NCI-H2107 (cell line): ENCODE data around the gene FCAR.
"Not testable (repeated sequence)": the region's sequence is repeated elsewhere in the genome, so short reads cannot be mapped to it uniquely, and the experiment has no call there.

Source experiments
- DNase-seq: peaks from one replicate; lab custom pipeline; 2025; lab: John Stamatoyannopoulos, UW

Gene FCAR

DNA sequence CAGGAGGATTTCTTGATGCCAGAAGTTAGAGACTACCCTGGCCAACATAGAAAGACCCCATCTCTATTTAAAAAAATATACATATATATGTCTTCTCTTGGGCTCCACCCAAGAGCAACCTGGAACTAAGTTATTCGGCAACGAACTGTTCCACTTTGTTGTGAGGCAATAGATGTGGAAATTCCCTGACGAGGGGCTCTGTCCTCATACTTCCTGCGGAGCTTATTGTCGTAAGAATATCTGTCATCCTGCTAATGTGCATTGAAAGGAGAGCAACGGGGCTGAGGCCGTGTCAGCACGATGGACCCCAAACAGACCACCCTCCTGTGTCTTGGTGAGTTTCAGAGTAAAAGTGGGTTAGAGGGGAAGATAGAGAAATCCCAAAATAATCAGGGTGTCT lies at the start of gene FCAR:
Gene FCAR, plus strand, starts transcription at position 246 of the 400 bp plus-strand sequence. Its CDS starts 55 bp downstream, at position 301.
- no peak for DNase-seq

DNA sequence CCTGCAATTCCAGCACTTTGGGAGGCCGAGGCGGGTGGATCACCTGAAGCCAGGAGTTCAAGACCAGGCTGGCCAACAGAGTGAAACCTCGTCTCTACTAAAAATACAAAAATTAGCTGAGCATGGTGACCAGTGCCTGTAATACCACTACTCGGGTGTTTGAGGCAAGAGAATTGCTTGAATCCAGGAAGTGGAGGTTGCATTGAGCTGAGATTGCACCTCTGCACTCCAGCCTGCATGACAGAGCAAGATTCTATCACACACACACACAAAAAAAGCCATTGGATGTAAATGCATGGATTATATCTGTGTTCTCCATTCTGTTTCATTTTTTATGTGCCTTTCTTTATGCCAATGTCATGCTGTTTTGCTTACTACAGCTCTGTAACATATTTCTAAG lies 49.6 kb upstream of the FCAR start:
- DNase-seq, result not testable (repeated sequence)

DNA sequence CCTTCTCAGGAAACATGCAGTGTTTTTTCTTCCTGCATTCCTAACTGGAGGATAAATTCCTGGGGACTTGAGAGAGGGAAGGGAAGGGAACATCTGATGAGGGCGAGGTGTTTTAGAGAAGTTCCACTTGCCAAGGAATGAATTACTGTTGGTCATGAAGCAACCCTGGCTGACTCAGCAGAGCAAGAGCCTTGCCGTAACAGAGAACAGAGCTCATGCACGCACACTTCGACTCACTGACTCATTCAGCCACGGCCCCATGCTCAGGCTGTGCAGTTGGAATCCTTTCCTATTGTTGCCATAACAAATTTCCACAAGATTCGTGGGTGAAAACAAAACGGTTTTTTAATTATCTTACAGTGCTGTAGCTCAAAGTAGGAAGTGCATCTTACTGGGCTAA lies 48.7 kb upstream of the FCAR start:
- DNase-seq, result not testable (repeated sequence)

DNA sequence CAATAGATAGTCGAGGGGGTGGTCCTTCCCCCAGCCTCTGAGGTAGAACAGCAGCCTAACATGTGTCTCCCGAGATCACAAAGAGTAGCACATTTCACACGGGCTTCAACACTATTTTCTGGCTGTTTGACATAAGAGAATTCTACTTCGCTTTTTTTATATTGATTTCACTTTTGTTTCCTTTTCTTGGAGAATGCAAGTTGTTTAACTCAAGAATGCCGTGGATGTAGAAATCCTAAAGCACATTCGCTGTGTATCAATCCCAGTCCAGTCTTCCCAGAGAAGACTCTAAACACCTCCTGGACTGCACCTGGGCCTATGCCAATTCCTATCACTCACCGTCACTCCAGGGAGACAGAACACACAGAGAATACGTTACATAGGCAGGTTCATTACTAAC lies 46.0 kb upstream of the FCAR start:
- not testable (repeated sequence) for DNase-seq

DNA sequence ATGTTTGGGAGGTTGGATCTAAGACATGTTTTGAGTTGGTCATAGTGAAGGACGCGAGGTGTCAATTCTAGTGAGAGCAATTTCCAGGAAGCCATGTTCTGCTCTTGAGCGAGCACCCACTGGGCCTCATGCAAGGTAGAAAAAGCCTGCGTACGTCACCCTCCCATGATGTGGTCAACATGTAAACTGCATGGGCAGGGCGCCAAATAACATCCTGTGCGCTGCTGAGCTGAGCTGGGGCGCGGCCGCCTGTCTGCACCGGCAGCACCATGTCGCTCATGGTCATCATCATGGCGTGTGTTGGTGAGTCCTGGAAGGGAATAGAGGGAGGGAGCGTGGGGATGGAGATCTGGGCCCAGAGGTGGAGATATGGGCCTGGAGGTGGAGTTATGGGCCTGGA lies 41.5 kb upstream of the FCAR start, which contains the start of gene KIR2DS4:
Gene KIR2DS4, plus strand, starts transcription at position 181 of the 400 bp plus-strand sequence.
- DNase-seq, result not testable (repeated sequence)

DNA sequence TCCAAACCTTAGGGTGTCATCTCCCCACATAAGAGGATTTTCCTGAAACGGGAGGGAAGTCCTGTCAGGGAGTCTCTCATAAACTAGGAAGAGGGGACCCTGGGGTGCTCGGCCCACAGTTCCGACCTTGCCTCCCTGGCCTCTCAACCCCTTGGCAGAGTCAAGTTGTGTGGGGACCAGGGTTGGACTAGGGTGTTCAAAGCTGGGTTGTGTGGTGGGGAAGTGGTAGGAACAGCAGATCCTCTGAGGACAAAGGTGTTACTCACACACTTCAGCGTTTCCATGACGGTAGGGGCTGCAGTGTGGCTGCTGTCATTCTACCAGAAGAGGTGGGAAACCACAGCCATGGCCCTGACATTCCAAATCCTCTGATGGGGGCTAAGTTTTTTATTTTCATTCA lies 38.9 kb upstream of the FCAR start:
- not testable (repeated sequence) for DNase-seq

DNA sequence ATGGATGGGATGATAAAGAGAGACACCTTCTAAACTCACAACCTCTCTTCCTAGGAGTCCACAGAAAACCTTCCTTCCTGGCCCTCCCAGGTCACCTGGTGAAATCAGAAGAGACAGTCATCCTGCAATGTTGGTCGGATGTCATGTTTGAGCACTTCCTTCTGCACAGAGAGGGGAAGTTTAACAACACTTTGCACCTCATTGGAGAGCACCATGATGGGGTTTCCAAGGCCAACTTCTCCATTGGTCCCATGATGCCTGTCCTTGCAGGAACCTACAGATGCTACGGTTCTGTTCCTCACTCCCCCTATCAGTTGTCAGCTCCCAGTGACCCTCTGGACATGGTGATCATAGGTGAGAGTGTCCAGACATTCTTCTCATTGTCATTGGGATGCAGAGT lies 36.5 kb upstream of the FCAR start:
- DNase-seq, result not testable (repeated sequence)

DNA sequence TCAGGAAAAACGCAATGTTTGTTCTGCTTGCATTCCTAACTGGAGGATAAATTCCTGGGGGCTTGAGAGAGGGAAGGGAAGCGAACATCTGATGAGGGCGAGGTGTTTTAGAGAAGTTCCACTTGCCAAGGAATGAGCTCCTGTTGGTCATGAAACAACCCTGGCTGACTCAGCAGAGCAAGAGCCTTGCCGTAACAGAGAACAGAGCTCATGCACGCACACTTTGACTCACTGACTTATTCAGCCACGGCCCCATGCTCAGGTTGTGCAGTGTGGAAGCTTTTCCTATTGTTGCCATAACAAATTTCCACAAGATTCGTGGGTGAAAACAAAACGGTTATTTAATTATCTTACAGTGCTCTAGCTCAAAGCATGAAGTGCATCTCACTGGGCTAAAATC lies 30.9 kb upstream of the FCAR start:
- DNase-seq, result not testable (repeated sequence)

DNA sequence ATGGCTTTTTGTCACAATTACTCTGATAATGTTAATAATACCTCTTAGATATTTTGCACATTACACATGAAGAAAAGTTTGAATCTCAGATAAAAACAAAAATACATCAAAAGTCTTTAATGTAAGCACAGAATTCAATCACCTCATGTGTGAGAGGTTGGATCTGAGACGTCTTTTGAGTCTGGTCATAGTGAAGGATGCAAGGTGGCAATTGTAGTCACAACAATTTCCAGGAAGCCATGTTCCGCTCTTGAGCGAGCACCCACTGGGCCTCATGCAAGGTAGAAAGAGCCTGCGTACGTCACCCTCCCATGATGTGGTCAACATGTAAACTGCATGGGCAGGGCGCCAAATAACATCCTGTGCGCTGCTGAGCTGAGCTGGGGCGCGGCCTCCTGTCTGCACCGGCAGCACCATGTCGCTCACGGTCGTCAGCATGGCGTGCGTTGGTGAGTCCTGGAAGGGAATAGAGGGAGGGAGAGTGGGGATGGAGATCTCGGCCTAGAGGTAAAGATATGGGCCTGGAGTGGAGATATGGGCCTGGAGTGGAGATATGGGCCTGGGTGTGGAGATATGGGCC lies 23.9 kb upstream of the FCAR start, which contains the start of gene KIR3DL2:
Gene KIR3DL2, plus strand, starts transcription at position 383 of the 580 bp plus-strand sequence. Its CDS starts 33 bp downstream, at position 416.
- not testable (repeated sequence) for DNase-seq

DNA sequence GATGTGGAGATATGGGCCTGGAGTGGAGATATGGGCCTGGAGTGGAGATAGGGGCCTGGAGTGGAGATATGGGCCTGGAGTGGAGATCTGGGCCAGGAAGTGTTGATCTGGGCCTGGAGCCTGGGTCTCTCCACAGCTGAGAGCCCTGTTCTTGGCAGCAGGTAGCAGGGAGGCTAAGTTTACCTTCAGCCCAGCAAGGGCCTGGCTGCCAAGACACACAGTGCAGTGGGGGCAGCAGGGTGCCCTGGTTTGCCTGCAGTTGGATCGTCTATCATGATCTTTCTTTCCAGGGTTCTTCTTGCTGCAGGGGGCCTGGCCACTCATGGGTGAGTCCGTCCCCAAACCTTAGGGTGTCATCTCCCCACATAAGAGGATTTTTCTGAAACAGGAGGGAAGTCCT lies 23.1 kb upstream of the FCAR start:
- no peak for DNase-seq

DNA sequence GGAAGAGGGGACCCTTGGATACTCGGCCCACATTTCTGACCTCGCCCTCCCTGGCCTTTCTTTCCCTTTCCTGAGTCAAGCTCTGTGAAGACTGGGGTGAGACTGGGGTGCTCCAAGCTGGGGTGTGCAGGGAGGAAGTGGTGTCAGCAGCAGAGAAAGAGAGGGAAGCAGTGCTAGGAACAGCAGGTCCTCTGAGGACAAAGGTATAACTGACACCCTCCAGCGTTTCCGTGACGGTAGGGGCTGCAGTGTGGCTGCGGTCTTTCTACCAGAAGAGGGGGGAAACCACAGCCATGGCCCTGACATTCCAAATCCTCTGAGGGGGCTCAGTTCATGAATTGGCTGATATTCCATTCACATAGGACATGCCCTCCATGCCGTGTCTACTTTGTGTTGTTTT lies 22.7 kb upstream of the FCAR start:
- no peak for DNase-seq

DNA sequence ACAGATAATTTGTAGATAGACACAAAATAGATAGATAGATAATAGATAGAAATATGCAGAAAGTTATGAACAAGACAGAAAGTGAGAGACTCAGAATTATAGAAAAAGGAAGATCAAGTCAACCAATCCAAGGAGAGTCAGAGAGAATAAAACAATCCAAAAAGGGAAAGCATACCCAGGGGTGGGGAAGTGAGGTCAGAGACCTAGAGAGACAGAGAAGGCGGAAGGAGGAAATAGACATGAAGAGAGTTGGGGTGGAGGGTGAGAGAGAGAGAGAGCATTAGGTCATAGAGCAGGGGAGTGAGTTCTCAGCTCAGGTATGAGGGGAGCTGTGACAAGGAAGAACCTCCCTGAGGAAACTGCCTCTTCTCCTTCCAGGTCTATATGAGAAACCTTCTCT lies 18.8 kb upstream of the FCAR start:
- DNase-seq, result not testable (repeated sequence)

DNA sequence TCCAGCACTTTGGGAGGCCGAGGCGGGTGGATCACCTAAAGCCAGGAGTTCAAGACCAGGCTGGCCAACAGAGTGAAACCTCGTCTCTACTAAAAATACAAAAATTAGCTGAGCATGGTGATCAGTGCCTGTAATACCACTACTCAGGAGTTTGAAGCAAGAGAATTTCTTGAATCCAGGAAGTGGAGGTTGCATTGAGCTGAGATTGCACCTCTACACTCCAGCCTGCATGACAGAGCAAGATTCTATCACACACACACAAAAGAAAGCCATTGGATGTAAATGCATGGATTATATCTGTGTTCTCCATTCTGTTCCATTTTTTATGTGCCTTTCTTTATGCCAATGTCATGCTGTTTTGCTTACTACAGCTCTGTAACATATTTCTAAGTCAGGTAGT lies 15.6 kb upstream of the FCAR start:
- DNase-seq, result not testable (repeated sequence)

DNA sequence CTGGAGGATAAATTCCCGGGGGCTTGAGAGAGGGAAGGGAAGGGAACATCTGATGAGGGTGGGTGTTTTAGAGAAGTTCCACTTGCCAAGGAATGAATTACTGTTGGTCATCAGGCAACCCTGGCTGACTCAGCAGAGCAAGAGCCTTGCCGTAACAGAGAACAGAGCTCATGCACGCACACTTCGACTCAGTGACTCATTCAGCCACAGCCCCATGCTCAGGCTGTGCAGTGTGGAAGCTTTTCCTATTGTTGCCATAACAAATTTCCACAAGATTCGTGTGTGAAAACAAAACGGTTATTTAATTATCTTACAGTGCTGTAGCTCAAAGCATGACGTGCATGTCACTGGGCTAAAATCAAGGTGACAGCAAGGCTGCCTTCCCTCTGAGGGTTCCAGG lies 14.6 kb upstream of the FCAR start:
- DNase-seq, result not testable (repeated sequence)

DNA sequence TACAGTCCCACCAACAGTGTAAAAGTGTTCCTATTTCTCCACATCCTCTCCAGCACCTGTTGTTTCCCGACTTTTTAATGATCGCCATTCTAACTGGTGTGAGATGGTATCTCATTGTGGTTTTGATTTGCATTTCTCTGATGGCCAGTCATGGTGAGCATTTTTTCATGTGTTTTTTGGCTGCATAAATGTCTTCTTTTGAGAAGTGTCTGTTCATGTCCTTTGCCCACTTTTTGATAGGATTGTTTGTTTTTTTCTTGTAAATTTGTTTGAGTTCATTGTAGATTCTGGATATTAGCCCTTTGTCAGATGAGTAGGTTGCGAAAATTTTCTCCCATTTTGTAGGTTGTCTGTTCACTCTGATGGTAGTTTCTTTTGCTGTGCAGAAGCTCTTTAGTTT lies 10.6 kb upstream of the FCAR start:
- DNase-seq, result not testable (repeated sequence)

DNA sequence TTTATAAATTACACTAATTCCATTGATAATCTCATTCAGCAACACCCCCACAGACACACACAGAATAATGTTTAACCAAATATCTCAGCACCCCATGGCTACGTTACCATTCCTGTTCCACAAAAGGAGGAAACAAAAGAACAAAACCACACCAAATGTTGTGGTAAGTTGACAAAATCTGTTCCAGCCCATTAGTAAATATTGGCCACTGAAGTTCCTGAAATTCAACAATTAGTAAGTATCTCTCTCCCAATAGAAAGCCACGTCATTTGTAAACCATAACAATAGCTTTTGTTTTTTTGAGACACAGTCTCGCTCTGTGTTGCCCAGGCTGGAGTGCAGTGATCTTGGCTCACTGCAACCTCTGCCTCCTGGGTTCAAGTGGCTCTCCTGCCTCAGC lies 2.3 kb upstream of the FCAR start:
- DNase-seq, result no peak

DNA sequence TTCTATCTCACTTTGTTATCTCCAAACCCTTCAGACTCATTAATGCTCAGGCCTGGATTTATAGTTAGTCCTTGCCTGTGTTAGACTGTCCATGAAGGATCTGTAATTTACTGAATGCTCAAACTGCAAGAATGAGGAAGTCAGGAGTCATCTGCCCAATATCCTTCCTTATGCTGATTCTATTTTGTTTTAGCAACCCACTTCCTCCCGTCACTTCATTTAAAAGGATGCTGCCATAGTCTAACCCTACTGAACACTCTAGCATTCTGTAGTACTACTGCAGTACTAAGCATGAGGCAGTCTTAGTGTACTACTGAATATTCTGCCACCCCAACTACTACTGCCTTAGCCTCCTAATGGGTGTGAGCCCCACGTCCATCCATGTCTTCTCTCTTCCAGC lies 1.5 kb downstream of the FCAR start:
- no peak for DNase-seq

DNA sequence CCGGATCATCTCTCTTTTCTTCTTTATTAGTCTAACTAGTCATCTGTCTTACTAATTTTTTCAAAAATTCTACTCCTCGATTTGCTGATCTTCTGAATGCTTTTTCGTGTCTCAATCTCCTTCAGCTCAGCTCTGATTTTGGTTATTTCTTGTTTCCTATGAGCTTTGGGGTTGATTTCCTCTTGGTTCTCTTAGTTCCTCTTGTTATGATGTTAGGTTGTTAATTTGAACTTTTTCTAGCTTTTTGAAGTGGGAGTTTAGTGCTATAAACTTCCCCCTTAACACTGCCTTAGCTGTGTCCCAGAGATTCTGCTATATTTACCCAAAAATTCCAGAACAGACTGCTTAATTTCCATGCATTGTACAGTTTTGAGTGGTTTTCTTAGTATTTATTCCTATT lies 3.4 kb downstream of the FCAR start:
- no peak for DNase-seq

DNA sequence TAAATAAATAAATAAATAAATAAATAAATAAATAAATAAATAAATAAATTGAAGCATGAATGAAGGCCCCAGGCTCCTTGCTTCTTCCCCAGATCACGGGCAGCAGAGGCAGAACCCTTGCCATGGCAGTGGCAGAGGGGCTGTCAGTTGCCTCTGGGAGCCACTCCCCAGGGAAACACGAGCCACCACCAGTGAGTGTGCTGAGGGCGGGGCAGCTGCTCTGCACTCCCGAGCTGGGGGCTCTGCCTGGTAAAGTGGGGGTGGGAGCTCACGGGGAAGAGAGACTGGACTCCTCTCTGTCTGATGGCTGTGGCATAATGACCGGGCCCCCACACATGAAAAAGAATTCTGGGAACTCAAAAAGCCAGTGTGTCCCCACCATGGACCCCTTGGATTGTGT lies 7.8 kb downstream of the FCAR start:
- DNase-seq, result no peak

DNA sequence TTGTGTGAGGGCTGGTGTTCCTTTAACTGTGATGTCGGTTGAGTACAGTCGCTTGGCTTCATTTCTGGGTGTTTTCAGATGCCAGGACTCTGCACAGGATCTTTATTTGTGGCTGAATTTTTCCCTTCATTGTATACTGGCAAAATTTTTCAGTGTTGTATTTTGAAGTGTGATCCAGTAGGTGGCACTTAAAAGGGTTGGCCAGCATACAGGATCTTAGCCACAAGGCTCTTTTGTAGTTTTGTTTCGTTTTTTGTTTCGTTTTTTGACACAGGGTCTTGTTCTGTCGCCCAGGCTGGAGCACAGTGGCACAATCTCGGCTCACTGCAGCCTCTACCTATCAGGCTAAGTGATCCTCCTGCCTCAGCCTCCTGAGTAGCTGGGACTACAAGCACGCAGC lies 8.7 kb downstream of the FCAR start:
- DNase-seq, result no peak

DNA sequence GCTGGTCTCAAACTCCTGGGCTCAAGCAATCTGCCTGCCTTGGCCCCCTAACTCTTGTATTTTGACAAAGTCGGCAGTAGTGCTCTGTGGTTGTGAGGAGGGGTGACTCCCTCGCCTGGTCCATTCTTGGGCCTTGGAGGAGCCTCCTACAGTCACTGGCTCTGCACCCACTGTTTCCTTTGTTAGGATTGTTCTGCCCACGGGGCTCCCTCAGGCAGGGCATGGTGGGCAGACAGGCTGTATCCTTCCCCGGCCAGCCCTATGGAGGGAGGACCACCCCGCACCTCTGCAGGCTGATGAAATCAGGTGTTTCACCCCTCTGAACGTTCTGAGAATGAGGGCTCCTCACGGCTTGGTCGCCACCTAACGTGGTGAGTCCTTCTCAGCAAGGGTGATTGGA lies 9.2 kb downstream of the FCAR start:
- DNase-seq, result no peak

DNA sequence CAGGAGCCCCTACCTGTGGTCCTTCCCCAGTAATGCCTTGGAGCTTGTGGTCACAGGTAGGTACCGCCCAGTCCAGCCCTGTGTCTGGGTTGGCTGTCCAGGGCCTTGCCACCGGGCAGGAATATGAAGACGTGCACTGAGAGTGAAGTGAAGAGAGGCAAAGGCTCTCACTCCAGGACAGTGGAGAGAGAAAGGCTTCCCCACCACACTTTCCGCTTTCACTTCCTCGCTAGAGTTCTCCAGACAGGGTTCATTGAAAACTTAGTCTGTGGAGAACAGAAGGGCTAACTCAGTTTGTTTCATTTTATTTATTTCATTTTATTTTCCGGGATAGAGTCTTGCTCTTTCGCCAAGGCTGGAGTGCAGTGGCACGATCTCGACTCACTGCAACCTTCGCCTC lies 14.2 kb downstream of the FCAR start:
- no peak for DNase-seq

DNA sequence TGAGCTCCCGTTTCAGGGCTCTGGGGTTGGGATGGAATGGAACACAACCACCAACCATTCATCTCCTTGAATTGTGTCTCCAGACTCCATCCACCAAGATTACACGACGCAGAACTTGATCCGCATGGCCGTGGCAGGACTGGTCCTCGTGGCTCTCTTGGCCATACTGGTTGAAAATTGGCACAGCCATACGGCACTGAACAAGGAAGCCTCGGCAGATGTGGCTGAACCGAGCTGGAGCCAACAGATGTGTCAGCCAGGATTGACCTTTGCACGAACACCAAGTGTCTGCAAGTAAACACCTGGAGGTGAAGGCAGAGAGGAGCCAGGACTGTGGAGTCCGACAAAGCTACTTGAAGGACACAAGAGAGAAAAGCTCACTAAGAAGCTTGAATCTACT lies 15.5 kb downstream of the FCAR start:
- DNase-seq, result no peak

DNA sequence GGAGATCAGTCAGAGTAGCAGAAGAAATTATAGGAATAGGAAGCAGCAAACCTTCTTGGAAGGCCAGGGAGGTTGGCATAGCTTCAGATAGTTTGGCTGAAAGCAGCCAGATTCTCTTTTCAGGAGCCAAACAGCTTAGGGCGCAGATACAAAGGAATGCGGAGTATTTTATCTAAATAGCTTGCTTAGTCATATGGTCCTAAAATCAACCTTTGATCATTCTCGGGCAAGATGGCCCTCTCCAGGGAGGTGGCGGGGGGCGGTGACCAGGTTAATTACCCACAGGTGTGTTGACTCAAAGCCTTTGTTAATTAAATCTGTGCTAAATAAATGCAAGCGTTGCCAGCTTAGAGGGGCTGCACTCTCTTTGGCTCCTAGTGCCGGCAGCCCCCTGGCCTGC lies 19.4 kb downstream of the FCAR start:
- DNase-seq, result no peak
